A549 (cell line): ENCODE results near the gene ATXN7. TPM values are rescaled to one million over a fixed set of nuclear protein-coding genes. Genes with fewer than 3 reads are reported as not detected.
A peak's percentile ranks its signal among the peaks of the same experiment; 100 is the strongest.

Experiments used
- ATAC-seq, 2 experiments: fragments of 200-7000 bp in 1 of 2; fragments of >200 bp in 1 of 2; cut with Nextera tagmentation in 1 of 2; cut with Tn5 transposase in 1 of 2; 3 replicates each; pipeline versions ENCODE4 v1.8.0 to v1.9.1; 2018 to 2020; ENCODE audit warnings: mild to moderate bottlenecking in 1 of 2, moderate library complexity in 1 of 2
- CTCF ChIA-PET: fragments of 300-600 bp; sonication (Branson Sonifier 250); formaldehyde crosslinking; extraction: SDS; loops from one replicate; lab custom pipeline; 2021; ENCODE audit warnings: antibody characterized with exemption, inconsistent platforms; lab: Yijun Ruan, JAX
- POLR2A ChIA-PET: fragments of 350-600 bp; formaldehyde crosslinking; extraction: SDS; loops from one replicate; lab custom pipeline; 2021; ENCODE audit warnings: antibody characterized with exemption, inconsistent platforms; lab: Yijun Ruan, JAX
- DNase-seq, 2 experiments: peaks; one replicate each; pipeline versions ENCODE4 v3.0.0 to v3.0.0-alpha.2; 2011 to 2016; ENCODE audit warnings: low read depth in 1 of 2, low spot score in 1 of 2
- FAIRE-seq: peaks from 2 replicates; lab custom pipeline; 2011; peaks lifted over from hg19 to GRCh38; lab: Jason Lieb, UNC
- H3K27ac ChIP-seq, 2 experiments: fragments of >200 bp; sonication (Bioruptor Twin); formaldehyde crosslinking; 3 replicates each; pipeline ENCODE4 v1.5.1; 2016 to 2017
- H3K4me1 ChIP-seq: fragments of >200 bp; sonication (Bioruptor Twin); formaldehyde crosslinking; 3 replicates; pipeline ENCODE4 v1.6.1; 2016
- H3K4me2 ChIP-seq: fragments of >200 bp; sonication (Bioruptor Twin); formaldehyde crosslinking; 3 replicates; pipeline ENCODE4 v1.6.1; 2016
- H3K4me3 ChIP-seq: fragments of >200 bp; sonication (Bioruptor Twin); formaldehyde crosslinking; 3 replicates; pipeline ENCODE4 v1.5.1; 2016
- H3K9me3 ChIP-seq: fragments of >200 bp; sonication (Bioruptor Twin); formaldehyde crosslinking; 3 replicates; pipeline ENCODE4 v1.6.1; 2016
- BHLHE40 ChIP-seq: IDR thresholded peaks from 2 replicates; pipeline ENCODE4 v1.6.1; 2012; ENCODE audit warnings: low read depth, low read length, inconsistent platforms
- CBX2 ChIP-seq: fragments of 200-600 bp; sonication (generic); IDR thresholded peaks from 2 replicates; pipeline ENCODE4 v1.6.1; 2016; ENCODE audit warnings: low read depth, mild to moderate bottlenecking, borderline replicate concordance
- E2F6 ChIP-seq: IDR thresholded peaks from 2 replicates; pipeline ENCODE4 v1.6.1; 2012; ENCODE audit warnings: low read depth, borderline replicate concordance
- EHF ChIP-seq: fragments of 250-450 bp; sonication (Bioruptor Pico); IDR thresholded peaks from 2 replicates; pipeline ENCODE4 v1.5.0; 2020; ENCODE audit warnings: mild to moderate bottlenecking
- FOSB ChIP-seq: fragments of 250-450 bp; sonication (Bioruptor Pico); IDR thresholded peaks from 2 replicates; pipeline ENCODE4 v1.5.0; 2020; ENCODE audit warnings: mild to moderate bottlenecking, moderate library complexity
- JUN ChIP-seq, 2 experiments: fragments of >200 bp; sonication (Bioruptor Twin); formaldehyde crosslinking; IDR thresholded peaks; 2 replicates in 1 of 2; 3 replicates in 1 of 2; pipeline ENCODE4 v1.6.1; 2016 to 2017
- MYC ChIP-seq: IDR thresholded peaks from 2 replicates; pipeline ENCODE4 v1.6.1; 2012; ENCODE audit warnings: mild to moderate bottlenecking, inconsistent platforms, low read length, improper control_type of control experiment, borderline replicate concordance
- NR3C1 ChIP-seq: fragments of >200 bp; sonication (Bioruptor Twin); formaldehyde crosslinking; IDR thresholded peaks from 3 replicates; pipeline ENCODE4 v1.6.1; 2017
- SMC3 ChIP-seq: fragments of >200 bp; sonication (Bioruptor Twin); formaldehyde crosslinking; IDR thresholded peaks from 3 replicates; pipeline ENCODE4 v1.6.1; 2018; ENCODE audit warnings: inconsistent platforms
- SREBF2 ChIP-seq: fragments of 450-650 bp; IDR thresholded peaks from 2 replicates; pipeline ENCODE4 v1.6.1; 2014; ENCODE audit warnings: mild to moderate bottlenecking, moderate library complexity
- ZFP36 ChIP-seq: fragments of 450-650 bp; IDR thresholded peaks from 2 replicates; pipeline ENCODE4 v1.6.1; 2014; ENCODE audit warnings: borderline replicate concordance; ENCODE audit not compliant: partially characterized antibody
- WGBS: methylation state at CpG from one replicate; pipeline ENCODE4 v1.1.6; 2017; ENCODE audit errors: missing lambda C conversion rate; 5-methylcytosine and 5-hydroxymethylcytosine counted together
- polyA plus RNA-seq, 4 experiments: library from polyadenylated mRNA; depleted of rRNA in 3 of 4; stranded (reverse); fragments of >200 nt; fragmentation: RNase III in 1 of 4; extraction: RNeasy Plus Mini Kit Qiagen cat#74134 plus additional on column Dnase treatment in 1 of 4; gene quantifications; 2 replicates in 3 of 4; 3 replicates in 1 of 4; pipeline ENCODE4 v1.2.3, GENCODE V29; 2011 to 2017
- small RNA-seq, 6 experiments: library from RNA; depleted of rRNA; stranded (forward); fragments of <200 nt; gene quantifications; one replicate each; pipeline ENCODE3, GENCODE V24; 2012
- TF ChIP-seq, protein P1 (sequence below): fragments of 200-600 bp; sonication (generic); IDR thresholded peaks from 2 replicates; pipeline ENCODE4 v1.6.1; 2016; ENCODE audit warnings: antibody characterized with exemption, mild to moderate bottlenecking, moderate library complexity
- TF ChIP-seq, protein P2 (sequence below): fragments of >200 bp; sonication (Bioruptor Twin); formaldehyde crosslinking; IDR thresholded peaks from 3 replicates; pipeline ENCODE4 v1.5.1; 2016
- TF ChIP-seq, protein P3 (sequence below): IDR thresholded peaks from 2 replicates; pipeline ENCODE4 v1.6.1; 2012

Gene ATXN7
- polyA plus RNA-seq, 2 of the 4 experiments (the other 2 are of a cell fraction), result 5.4 to 7.3 TPM

DNA sequence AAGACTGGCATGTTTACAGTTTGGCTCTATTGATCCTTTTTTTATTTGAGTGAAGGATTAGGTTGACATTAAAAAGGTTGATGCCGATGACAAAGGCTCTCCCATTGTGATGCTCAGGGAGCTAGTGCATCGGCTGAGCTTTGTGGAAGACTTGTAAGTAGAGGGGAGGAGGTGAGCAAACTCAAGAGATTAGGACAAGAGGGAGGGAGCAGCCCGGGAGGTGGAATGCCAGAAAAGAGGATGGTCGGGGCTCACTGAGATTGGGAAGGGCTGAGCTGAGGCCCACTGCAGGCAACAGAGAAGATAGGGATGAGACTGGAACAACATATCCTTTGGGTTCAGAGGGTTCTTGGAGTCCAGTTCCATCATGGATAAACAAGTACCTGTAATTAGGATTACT, 186.2 kb downstream of the ATXN7 start:
- CTCF ChIA-PET, result interaction anchor here (1.3 to 2.2 kb wide), 3 partner anchors 19 to 175 kb away, joined by 6 to 11 read pairs (median 8); partner anchors contain the start of genes PRICKLE2 and PSMD6
- H3K4me1 ChIP-seq, result peaks cover 37% of the 10 kb centered on the region
- POLR2A ChIA-PET, result no interaction called here
- H3K4me2 ChIP-seq, result no peak overlapping the region; the same call in 2 of the 3 replicates
- no peak for TF ChIP-seq E2F6
- TF ChIP-seq, protein P1, sequence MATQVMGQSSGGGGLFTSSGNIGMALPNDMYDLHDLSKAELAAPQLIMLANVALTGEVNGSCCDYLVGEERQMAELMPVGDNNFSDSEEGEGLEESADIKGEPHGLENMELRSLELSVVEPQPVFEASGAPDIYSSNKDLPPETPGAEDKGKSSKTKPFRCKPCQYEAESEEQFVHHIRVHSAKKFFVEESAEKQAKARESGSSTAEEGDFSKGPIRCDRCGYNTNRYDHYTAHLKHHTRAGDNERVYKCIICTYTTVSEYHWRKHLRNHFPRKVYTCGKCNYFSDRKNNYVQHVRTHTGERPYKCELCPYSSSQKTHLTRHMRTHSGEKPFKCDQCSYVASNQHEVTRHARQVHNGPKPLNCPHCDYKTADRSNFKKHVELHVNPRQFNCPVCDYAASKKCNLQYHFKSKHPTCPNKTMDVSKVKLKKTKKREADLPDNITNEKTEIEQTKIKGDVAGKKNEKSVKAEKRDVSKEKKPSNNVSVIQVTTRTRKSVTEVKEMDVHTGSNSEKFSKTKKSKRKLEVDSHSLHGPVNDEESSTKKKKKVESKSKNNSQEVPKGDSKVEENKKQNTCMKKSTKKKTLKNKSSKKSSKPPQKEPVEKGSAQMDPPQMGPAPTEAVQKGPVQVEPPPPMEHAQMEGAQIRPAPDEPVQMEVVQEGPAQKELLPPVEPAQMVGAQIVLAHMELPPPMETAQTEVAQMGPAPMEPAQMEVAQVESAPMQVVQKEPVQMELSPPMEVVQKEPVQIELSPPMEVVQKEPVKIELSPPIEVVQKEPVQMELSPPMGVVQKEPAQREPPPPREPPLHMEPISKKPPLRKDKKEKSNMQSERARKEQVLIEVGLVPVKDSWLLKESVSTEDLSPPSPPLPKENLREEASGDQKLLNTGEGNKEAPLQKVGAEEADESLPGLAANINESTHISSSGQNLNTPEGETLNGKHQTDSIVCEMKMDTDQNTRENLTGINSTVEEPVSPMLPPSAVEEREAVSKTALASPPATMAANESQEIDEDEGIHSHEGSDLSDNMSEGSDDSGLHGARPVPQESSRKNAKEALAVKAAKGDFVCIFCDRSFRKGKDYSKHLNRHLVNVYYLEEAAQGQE, result no peak
- no peak for TF ChIP-seq BHLHE40
- TF ChIP-seq MYC, result no peak
- TF ChIP-seq SMC3, result no peak
- TF ChIP-seq, protein P2, sequence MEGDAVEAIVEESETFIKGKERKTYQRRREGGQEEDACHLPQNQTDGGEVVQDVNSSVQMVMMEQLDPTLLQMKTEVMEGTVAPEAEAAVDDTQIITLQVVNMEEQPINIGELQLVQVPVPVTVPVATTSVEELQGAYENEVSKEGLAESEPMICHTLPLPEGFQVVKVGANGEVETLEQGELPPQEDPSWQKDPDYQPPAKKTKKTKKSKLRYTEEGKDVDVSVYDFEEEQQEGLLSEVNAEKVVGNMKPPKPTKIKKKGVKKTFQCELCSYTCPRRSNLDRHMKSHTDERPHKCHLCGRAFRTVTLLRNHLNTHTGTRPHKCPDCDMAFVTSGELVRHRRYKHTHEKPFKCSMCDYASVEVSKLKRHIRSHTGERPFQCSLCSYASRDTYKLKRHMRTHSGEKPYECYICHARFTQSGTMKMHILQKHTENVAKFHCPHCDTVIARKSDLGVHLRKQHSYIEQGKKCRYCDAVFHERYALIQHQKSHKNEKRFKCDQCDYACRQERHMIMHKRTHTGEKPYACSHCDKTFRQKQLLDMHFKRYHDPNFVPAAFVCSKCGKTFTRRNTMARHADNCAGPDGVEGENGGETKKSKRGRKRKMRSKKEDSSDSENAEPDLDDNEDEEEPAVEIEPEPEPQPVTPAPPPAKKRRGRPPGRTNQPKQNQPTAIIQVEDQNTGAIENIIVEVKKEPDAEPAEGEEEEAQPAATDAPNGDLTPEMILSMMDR, result no peak
- TF ChIP-seq, protein P3, sequence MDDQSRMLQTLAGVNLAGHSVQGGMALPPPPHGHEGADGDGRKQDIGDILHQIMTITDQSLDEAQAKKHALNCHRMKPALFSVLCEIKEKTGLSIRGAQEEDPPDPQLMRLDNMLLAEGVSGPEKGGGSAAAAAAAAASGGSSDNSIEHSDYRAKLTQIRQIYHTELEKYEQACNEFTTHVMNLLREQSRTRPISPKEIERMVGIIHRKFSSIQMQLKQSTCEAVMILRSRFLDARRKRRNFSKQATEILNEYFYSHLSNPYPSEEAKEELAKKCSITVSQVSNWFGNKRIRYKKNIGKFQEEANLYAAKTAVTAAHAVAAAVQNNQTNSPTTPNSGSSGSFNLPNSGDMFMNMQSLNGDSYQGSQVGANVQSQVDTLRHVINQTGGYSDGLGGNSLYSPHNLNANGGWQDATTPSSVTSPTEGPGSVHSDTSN, result no peak
- TF ChIP-seq CBX2, result no peak
- TF ChIP-seq EHF, result no peak
- no peak for TF ChIP-seq SREBF2
- TF ChIP-seq JUN (IDR thresholded peaks at IDR 0.05), result no peak
- TF ChIP-seq ZFP36, result no peak
- no peak for TF ChIP-seq NR3C1
- TF ChIP-seq FOSB (CRISPR knock-in tag), result no peak
- 87% methylated on average over 4 of the region's 4 CpGs for WGBS
- no peak overlapping the region for H3K4me3 ChIP-seq
- H3K27ac ChIP-seq, result peak overlapping the region; percentile 50 to 78; a peak in 5 of 6 replicates
- H3K9me3 ChIP-seq, result no peaks in the 10 kb centered on the region
- ATAC-seq, result no peak
- no peak for DNase-seq
- no peak for FAIRE-seq

Small RNAs within 50 kb of the gene (small RNA-seq; reads per million reads assigned to genes)
- 0 to 2.3 (median 0) reads per million in 6 experiments for gene SCAANT1

Other genes starting within 250 kb of the ATXN7 start
- not detected in 2 replicates for gene SNTN, start 211.2 kb upstream of the ATXN7 start, polyA plus RNA-seq (2011; rRNA removed)
- not detected in 3 replicates for gene SNTN, start 211.2 kb upstream of the ATXN7 start, polyA plus RNA-seq (2017; fragmentation: RNase III; extraction: RNeasy Plus Mini Kit Qiagen cat#74134 plus additional on column Dnase treatment)
- gene C3orf49, start 44.6 kb upstream of the ATXN7 start, polyA plus RNA-seq (2011; rRNA removed), result not detected in 2 replicates
- gene C3orf49, start 44.6 kb upstream of the ATXN7 start, polyA plus RNA-seq (2017; fragmentation: RNase III; extraction: RNeasy Plus Mini Kit Qiagen cat#74134 plus additional on column Dnase treatment), result not detected in 3 replicates
- gene THOC7, start 62 bp upstream of the ATXN7 start, polyA plus RNA-seq (2011; rRNA removed), result 65.2 and 66.1 TPM in 2 replicates
- gene THOC7, start 62 bp upstream of the ATXN7 start, polyA plus RNA-seq (2017; fragmentation: RNase III; extraction: RNeasy Plus Mini Kit Qiagen cat#74134 plus additional on column Dnase treatment), result 71.7 to 81.3 TPM (median 73.4 TPM) in 3 replicates
- gene SCAANT1, start 48.5 kb downstream of the ATXN7 start, polyA plus RNA-seq (2011; rRNA removed), result not detected in 2 replicates
- gene SCAANT1, start 48.5 kb downstream of the ATXN7 start, polyA plus RNA-seq (2017; fragmentation: RNase III; extraction: RNeasy Plus Mini Kit Qiagen cat#74134 plus additional on column Dnase treatment), result not detected in 3 replicates
- 53.8 and 76.8 TPM in 2 replicates for gene PSMD6, start 159.6 kb downstream of the ATXN7 start, polyA plus RNA-seq (2011; rRNA removed)
- 117 to 121 TPM (median 120 TPM) in 3 replicates for gene PSMD6, start 159.6 kb downstream of the ATXN7 start, polyA plus RNA-seq (2017; fragmentation: RNase III; extraction: RNeasy Plus Mini Kit Qiagen cat#74134 plus additional on column Dnase treatment)